Bone marrow (tissue), 2 donors: ENCODE results near the gene ASTL.
"Not testable (repeated sequence)": the region's sequence is repeated elsewhere in the genome, so short reads cannot be mapped to it uniquely, and the experiment has no call there.

ENCODE experiments used
- DNase-seq, 2 donors: peaks; one replicate each; lab custom pipeline; 2025; lab: John Stamatoyannopoulos, UW

Gene ASTL

DNA sequence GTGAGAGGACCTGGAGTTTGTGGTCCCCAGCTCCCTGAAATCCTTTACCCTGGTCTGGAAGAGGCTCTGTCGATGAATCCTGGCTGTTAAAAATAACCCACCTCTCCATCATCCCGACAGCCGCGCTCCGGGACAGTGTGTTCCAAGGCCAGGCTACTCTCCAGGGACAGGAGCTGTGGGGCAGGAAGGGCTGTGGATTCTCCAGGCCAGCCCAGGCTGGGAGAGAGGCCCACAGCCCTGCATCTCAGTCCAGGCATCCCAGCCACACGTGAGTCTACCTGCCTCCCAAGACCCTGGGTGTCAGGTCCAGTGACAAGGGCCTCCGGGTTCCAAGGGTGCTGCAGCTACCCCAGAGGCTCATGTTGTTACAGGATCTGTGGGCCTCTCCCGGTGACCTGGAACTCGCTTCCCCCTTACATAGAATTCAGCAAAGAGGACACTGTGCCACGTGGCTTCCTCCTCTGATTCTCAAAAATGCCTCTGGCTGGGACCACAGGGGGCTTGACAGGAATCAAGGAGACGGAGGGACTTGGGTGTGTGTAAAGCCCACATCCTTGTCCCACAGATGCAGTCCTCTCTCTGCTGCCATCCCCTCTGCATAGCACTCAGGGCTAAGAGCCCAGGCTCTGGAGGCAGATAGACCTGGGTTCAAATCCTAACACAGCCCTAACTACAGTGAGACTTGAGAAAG is 39.3 kb downstream of the ASTL start:
- no peak for DNase-seq

DNA sequence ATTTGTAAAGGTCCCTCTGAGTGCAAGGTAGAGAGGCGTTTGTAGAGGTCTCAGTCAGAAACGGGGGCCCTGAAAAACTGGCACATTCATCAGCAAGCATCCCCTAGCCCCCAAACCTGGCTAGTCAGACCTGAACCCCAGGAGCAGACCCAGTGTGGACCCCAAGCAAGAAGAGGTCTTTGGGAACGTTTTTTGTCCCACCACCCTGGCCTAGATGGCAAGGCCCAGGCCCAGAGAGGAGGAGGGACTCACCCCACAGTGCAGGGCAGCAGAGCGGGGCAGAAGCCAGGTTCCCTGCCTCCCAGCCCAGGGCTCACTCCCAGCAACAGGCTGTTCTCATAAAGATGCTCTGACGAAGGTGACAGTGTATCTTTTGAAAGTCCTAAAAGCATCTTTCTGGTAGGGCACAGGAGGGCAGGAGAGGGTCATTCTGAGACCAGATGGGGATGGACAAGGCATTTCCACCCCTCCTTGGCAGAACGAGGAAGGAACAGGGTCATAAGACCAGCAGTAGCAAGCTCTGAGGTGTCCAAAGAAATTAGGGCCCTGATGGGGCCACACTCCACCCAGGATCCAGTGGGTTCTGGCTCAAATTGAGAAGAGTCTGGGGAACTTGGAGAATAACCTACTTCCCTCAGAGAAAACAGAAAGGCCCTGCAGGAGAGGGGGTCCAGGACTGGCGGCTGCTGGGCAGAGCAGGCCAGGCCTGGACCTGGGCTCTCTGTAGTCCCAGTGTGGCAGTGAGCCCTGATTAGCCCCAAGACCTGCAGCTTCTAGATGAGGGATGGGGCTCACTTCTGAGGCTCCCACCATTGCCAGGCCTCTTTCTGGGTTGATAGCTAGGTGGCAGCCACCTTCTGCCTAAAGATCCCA is 40.1 kb downstream of the ASTL start:
- no peak for DNase-seq

DNA sequence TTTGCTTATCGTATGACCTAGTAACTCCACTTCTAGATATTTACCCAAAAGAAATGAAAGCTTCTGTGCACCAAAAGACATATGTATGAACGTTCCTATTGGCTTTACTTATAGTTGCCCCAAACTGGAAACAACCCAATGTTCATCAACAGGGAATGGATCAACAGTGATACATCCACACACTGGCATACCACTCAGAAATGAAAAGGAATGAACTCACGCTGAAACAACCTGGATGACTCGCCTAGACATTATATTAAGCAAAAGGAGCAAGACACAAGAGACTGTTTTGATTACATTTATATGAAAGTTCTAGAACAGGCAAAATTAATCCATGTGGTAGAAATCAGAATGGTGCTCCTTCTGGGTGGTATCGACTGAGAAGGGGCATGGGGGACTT is 40.9 kb downstream of the ASTL start:
- DNase-seq, result no peak

DNA sequence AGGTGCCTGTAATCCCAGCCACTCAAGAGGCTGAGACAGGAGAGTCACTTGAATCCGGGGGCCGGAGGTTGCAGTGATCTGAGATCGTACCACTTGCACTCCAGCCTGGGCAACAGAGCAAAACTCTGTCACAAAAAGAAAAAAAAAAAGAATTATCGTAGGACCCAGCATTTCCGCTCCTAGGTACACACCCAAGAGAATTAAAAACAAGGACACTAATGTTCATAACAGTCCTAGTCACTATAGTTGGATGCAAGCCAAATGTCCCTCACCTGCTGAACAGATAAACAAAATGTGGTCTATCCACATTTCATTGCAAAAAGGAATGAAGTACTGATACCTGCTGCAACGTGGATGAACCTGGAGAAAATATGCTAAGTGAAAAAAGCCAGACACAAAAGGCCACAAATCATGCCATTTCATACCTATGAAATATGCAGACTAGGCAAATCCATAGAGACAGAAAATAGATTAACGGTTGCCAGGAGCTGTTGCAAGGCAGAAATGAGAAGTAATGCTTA is 43.1 kb downstream of the ASTL start:
- DNase-seq, result no peak

DNA sequence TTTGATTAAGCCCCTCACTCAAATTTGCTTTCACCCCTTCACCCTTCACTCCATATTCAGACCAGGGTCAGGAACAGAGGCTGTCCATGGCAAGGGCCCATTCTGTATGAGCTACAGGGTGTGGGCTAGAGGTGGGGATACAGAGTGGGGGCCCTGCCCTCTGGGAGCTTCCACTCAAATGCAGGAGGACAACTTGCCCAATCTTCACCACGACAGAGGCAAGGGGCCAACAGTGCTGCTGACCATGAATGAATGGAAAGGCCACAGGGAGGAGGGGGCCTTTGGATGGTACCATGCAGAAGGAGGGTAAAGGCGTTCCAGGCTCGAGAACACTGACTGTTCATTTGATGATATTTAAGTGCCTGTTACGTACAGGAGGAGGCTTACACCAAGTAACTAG is 44.8 kb downstream of the ASTL start:
- DNase-seq, result no peak

DNA sequence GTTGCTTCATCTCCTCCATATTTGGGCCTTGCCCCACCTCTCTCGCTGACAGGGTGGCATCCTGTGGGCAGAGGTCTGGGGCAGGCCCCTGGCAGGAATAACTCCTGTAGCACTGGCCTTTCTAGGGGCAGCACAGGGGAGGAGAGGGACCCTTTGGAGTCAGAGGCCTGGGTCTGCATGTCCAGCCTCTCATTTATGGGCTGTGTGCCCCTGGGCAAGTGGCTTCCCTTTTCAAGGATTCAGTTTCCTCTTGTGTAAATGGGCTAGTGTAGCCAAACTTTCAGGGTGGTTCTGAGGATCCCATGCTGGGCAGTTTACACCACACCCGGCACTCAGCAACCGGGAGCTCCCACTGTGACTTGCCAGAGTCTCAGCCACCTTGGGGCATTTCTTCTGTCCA is 45.4 kb downstream of the ASTL start:
- DNase-seq, result no peak

DNA sequence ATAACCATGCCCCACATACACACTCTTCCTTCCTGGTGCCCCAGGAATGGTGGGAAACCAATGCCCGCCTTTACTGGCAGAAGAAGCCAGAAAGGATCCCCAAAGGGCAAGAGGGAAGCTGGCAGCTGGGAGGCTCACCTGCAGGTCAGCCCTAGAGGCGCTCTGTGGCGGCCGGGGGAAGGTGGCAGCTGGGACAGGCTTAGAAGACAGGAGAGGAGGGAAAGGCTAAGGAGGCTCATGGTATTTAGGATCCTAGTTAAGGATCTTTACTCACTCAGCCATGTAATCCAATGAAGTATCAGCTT is 45.8 kb downstream of the ASTL start:
- no peak for DNase-seq

DNA sequence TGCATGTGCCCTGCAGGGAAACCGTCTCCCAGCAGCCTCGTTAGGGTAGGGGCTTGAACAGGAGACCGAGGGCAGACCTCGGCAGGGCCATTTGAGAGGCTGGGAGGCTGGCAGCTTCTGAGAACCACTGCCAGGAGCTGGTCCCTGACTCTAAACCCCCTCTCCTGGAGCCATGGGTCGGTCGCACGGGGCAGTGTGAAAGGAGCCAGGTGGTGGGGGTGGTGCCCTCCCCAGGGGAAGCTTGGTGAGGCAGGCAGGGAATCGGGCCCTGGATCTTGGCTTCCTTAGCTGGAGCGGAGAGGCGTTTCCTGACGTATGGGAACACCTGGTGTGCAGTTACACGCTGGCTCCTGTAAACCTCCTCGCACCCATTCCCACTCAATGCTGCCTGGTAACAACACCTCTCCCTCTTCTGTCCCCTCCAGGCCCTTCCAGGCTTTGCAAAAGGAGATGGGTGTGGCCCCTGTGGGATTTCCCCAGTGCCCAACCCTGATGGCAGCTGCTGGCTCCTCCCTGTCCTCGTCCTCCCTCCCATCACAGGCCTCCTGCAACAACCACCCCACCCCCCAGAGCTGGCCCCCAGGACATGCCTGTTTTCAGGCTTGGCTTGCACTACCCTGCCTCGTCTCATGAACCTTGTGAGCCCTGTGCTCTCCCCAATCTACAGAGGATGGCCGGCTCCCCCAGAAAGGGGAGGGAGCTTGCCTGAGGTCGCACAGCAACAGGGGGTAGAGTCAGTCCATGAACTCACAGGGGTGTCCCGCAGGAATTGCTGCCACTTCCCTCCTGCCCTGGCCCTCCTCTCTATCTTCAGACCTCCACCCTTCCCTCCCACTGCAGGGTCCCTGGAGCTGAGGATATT is 46.4 kb downstream of the ASTL start:
- no peak for DNase-seq

DNA sequence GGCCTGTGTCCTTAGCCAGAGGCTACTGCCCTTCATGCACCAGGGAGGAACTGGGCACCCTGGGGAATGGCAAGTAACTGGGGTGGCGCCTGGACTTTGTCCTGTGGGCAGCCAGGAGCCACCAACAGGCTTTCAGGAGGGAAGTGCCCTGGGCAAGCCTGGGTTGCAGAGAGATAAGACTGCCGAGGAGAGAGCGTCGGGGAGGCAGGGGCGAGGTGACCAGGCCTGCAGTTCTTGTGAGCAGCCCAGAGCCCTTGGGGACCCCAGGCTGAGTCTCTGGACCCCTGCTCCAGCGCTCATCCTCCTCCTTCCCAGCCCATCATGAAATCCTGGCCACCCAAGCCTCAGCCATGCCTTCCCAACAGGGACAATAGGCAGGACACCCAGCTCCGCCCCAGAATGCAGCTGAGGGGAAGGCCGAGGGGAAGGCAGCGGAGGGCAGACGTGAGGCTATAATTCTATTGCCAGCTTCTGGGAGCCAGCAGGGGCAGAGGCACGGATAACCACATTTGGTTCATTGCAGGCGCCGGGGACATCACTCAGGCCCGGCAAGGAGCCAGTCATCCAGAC is 47.1 kb downstream of the ASTL start:
- DNase-seq, result no peak

DNA sequence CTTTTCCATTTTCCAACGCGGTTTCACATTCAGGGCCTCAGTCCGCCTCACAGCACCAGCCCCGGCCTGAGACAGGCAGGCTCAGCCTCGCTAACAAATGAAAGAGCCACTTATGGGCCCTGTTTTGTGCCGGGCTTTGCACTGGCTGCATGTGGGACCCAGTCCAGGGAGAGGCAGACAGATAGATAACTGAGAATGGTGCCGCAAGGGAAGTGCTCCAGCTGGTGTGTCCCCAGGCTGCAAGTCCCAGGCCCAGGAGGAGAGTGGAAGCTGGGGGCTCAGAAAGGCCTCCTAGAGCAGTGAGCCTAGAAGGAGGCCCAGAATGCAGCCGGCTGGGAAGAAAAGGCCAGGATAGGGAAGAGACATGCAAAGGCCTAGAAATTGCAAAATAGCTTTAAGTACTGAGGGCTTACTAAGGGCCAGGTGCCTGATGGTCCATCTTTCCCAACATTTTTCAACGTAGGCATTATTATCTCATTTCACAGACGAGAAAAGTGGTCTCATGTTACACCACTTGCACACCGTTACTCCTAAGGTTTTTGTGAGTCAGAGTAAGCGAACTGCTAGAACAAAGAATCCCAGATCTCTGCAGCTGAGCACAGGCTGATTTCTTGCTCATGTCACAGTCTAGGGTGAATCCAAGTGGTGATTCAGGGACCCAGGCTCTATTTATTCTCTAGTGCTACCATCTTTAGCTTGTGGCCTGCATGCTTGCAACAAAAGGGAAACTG is 47.9 kb downstream of the ASTL start:
- DNase-seq, result no peak

DNA sequence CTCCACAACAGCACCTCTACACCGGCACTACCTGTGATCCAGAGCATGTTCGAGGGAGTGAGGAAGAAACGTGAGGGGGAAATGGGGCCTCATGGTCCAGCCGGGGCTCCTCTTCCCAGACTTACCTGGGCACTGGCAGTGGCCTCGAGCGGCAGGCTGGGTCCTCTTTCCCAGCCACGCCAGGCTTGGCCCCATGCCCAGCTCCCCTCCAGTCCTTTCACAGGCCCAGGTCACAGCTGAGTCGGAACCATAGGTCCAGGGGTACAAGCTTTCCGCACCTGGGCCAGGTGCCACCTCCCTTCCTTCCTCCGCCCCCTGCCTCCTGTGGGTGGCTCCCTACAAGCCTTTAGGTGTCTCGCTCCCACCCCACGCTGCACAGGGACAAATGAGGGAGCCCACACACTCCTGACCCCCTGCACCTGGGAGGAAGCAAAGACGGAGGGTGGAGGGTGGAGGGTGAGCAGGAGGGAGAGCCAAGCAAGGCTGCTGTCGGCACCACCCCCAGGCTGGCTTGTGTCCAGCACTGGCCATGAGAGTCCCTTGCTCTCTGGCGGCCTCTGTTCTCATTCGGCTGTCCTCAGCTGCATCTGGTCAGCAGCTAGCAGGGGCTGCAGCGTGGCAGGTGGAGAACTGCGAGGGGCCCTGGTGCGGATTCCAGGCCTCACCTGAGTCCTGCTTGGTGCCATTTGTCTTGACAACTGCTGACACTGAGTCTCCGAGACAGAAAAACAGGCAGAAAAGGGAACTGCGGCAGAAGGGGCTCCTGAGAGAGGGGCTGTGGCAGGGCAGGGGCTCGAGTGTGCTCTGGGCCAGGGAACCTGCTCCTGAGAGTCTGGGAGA is 48.7 kb downstream of the ASTL start:
- no peak for DNase-seq

DNA sequence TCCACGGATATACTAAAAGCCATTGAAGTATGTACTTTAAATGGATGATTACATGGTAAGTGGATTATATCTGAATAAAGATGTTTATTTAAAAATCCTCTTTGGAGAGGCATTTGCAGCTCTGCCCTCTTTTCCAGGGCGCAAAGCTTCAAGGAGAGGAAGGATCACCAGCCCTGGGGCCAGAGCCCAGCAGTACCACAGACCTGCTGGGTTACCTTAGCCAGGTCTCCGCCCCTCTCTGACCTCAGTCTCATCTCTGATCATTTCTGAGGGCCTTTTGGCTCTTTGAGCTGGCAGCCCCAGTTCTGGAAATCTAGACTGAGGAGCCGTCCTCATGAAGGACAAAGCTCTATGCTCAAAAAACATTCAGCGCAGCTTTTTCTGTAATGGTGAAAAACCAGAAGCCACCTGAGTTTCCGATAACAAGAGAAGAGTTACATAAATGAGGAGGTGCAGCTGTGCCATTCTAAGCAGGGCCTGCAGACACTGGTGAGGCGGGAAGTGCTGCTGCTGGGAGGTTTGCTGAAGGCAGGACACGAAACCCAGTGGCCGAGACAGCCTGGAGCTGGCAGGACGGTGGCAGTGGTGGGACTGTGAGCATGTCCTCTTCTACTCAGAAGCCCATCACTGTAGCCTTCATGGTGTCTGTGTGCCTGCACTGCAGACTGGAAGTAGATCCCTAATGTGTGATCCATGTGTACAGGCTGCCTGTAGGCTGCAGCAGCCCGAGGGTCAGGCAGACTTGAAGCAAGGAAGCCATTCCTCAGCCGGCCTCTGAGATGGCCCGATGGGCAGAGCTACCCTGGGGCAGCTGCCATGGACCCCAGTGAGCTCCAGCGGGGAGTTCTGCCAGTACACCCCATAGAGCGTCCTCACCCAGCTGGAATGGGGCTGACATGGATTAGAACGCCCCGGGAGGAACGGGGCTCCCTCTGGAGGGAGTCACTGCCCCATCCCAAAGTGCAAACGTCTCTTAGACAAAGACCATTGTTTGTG is 49.7 kb downstream of the ASTL start:
- DNase-seq, result no peak

DNA sequence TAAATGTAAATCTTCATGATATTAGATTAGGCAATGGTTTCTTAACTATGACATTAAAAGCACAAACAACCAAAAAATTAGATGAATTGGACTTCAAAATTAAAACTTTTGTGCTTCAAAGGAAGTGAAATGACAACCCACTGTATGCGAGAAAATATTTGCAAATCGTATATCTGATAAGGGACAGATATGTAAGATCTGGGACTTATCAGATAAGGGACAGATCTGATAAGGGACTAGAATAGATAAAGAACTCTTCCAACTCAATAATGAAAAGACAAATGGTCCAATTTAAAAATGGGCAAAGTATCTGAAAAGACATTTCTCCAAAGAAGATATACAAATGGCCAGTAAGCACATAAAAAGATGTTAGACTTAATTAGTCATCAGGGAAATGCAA is 51.2 kb downstream of the ASTL start:
- DNase-seq, result no peak

DNA sequence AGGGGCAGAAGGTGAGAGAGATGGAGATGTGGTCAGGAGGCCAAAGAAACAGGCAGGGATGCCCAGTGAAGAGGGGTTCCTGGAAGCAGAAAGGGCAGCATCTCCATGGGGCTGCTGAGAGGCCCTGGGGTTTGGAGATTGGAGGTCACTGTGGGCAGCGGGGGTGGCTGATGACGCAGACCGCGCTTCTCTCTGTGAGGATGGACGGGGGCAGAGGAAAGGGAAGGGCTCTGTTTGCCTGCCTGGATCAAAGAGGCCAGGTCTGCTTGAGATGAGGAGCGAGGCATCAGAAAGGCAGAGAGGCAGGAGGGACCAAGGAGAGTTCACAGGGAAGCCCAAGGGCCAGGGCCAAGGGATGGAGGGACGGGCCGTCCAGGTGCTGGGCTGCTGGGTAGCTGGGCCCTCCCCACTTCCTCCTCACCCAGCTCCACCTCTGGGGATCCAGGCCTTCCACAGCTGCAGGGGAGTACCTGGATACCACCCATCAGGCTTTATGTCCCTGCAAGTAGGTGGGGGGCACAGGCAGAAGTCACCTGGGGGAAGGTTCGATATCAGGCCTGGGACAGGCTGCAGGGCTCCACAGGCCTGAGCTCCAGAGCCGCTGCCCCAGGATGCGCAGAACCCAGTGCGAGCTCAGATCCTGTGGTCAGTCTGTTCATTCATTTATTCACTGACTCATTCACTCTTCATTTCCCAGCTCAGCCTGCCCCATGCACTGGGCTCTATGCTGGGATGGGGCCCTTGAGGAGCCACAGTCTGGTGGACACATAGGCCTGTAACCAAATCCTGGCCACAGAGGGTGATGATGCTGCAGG is 52.6 kb downstream of the ASTL start:
- no peak for DNase-seq

DNA sequence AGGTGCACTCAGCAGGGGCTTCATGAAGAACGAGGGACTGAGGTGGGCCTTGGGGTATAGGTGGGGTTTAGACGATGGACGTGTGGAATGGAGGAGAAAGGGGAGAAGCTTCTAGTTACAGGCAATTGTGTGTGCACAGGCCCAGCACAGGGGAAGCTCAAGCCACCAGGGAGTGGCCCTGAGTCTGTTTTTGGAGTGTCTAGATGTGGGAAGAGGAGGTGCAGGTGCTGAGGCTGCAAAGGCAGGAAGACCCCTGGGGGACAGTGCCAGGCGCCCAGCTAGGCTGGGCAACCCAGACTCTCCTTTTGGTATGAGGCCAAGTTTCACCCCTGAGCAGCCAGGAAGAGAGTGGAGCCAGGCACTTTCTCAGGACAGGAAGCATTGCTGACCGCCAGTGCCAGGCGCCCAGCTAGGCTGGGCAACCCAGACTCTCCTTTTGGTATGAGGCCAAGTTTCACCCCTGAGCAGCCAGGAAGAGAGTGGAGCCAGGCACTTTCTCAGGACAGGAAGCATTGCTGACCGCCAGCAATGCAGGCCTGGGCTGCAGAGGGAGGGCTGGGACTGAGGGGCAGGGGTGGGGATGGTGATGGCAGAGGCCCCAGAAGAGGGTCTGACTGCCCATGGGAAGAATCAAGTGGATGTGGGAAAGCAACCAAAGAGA is 53.3 kb downstream of the ASTL start:
- DNase-seq, result not testable (repeated sequence)

DNA sequence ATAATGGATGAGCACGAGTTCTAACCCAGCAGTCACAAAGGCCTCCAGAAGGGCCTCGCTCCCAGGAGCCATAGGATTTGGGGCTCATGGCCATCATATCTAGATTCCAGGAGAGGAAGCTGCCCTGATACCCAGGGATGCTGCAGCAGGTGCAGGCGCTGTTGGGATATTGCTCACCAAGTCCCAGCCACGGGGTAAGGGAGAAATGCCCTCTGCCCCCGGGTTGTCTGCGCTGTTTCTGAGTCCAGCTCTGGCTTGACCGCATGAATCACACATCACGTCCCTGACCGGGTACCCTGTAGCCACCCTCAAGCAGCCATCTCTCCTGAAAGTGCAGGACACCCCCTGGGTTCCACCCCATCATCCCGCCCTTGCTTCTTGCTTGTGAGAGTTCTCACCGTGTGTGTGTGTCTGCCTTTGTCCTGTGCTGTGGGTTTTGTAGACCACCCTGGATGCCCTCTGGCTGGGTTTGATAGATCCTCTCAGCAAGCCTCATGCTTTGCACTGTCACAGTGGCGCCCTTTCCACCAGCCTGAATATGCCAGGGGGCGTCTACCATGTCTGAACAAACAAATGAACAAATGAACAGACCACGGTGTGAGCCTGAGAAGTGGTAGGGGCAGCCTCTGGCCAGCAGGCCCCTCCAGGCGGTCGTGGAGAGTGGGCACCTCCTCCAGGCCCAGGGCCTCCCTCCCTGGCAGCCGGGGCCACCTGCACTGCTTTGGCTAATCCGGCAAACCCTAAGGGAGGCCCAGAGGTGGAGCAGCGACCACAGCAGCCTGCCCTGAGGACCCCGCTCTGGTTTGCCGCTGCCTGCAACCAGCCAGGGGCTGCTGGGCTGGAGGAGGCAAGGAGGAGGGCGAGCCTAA is 54.1 kb downstream of the ASTL start:
- DNase-seq, result no peak
